ENCODE results near the gene C17orf107. TPM values are rescaled to one million over a fixed set of nuclear protein-coding genes. Genes with fewer than 3 reads are reported as not detected.
A peak's percentile ranks its signal among the peaks of the same experiment; 100 is the strongest.

The C17orf107 gene
- total RNA-seq, 1 donor from 2014 or later: 1.8 TPM

DNA sequence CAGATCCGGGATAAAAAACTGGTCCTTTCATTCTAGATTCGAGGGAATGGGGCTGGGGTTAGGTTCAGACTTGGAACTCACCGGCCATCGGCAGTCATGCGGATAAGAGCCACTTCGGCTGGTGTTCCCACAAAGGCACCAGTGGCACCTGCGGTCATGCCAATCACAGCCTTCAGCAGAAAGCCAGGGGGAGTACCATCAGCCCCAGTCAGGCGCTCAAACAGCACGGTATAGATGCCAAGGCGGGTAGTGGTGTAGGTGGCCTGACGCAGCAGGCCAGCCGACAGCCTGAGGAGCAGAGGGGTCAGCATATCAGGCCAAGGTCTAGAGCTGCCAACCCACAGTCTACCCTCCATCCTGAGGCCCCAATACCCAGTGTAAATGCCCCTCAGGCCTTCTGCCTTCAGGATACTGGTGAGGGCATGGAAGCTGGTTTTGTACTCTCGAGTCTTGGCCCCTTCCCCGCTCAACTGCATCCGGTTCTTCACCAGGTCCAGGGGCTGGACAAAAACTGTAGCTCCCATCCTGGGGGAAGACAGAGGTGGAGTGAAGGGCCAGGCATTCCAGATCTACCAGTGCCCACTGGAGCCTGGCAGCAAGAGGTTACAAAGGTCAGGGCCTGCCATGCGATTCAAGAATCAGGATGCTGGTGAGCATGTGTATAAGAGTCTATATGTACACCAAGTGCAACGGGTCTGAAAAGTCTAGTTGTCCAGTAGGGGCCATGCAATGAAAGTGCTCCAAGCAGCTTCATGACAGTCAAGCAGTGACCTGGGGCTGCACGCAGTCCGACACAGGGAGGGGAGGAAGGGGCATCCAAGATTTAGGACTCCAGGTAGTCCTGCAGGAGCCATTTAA lies 39.6 kb downstream of the C17orf107 start:
- H3K36me3 Mint-ChIP-seq (ENCODE audit: low read depth): peaks cover 6% of the 10 kb centered on the region
- peak overlapping the region; percentile 88 for H3K4me3 Mint-ChIP-seq (ENCODE audit: unreplicated experiment)
- DNase-seq (ENCODE audit: low spot score): no peak
- H3K9me3 Mint-ChIP-seq (ENCODE audit: low read depth): no peaks in the 10 kb centered on the region
- peaks cover 50% of the 10 kb centered on the region for H3K4me1 Mint-ChIP-seq (ENCODE audit: low read depth)
- TF ChIP-seq, protein P1, sequence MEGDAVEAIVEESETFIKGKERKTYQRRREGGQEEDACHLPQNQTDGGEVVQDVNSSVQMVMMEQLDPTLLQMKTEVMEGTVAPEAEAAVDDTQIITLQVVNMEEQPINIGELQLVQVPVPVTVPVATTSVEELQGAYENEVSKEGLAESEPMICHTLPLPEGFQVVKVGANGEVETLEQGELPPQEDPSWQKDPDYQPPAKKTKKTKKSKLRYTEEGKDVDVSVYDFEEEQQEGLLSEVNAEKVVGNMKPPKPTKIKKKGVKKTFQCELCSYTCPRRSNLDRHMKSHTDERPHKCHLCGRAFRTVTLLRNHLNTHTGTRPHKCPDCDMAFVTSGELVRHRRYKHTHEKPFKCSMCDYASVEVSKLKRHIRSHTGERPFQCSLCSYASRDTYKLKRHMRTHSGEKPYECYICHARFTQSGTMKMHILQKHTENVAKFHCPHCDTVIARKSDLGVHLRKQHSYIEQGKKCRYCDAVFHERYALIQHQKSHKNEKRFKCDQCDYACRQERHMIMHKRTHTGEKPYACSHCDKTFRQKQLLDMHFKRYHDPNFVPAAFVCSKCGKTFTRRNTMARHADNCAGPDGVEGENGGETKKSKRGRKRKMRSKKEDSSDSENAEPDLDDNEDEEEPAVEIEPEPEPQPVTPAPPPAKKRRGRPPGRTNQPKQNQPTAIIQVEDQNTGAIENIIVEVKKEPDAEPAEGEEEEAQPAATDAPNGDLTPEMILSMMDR (IDR thresholded peaks at IDR 0.05): no peak
- H3K27ac Mint-ChIP-seq (ENCODE audit: unreplicated experiment): peak overlapping the region; percentile 79
- no peaks in the 10 kb centered on the region for H3K27me3 Mint-ChIP-seq (ENCODE audit: low read depth)

DNA sequence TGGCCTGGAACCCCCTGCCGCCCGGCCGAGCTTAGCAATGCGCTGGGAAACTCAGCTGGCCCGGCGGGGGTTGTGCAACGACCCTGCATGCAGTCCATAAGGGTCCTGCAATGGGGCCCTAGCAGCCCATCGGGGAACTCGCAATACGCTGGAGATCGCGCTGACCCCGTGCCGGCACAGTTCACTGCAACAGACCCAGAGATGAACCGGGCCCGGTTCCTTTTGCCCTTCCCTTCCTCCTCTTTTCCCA lies 40.1 kb downstream of the C17orf107 start:
- no peak for DNase-seq (ENCODE audit: low spot score)
- Mint-ChIP-seq H3K27ac (ENCODE audit: unreplicated experiment) (peak overlapping the region; percentile 79), H3K4me1 (ENCODE audit: low read depth) (peaks cover 50% of the 10 kb centered on the region), H3K36me3 (ENCODE audit: low read depth) (peaks cover 6% of the 10 kb centered on the region), H3K9me3 (ENCODE audit: low read depth) (no peaks in the 10 kb centered on the region), H3K4me3 (ENCODE audit: unreplicated experiment) (peak overlapping the region; percentile 88), H3K27me3 (ENCODE audit: low read depth) (no peaks in the 10 kb centered on the region)
- TF ChIP-seq, protein P1 (IDR thresholded peaks at IDR 0.05): peak; percentile 8

DNA sequence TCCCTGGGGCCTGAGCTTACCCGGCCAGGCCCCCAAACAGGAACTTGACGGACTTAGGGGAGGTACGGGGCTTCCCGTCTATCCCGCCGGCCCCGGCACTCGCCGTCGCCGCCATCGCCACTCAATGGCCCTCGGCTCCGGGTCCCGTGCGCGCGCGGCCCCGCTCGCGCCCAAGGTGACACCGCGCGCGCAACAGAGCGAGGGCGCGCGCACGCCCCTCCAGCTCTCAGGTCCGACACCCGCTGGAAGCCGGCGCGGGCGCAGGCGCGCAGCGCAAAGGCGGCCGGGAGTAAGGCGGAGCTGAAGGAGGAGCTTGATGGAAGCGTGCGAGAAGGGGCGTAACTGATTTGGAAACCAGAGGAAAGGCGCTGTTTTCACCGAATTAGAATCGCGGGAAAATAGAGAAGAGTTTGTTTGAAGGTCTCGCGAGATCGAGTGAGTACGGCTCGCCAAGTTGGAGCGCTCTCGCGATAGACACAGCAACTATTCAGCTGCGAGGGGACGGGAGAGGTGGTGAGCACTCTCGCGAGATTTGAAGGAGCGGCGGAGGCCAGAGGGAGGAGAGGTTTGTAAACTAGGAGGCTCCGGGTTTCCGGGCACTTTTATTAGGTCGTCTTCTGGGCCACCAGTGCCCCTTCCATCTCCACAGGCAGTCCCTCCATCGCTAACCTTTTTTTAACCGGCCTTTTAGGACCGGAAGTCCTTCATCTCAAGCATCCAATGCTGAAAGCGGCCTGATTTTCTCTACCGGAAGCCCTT lies 40.6 kb downstream of the C17orf107 start, which contains the start of the genes RNF167 and SLC25A11:
RNF167 (plus strand) TSS at position 473 of the 759 bp plus-strand sequence. CDS start 642 bp downstream, outside the sequence.
SLC25A11 (minus strand) TSS at position 251 of the 759 bp plus-strand sequence; CDS start at position 115, 136 bp downstream.
- no peaks in the 10 kb centered on the region for H3K9me3 Mint-ChIP-seq (ENCODE audit: low read depth)
- H3K4me3 Mint-ChIP-seq (ENCODE audit: unreplicated experiment): peak within 1 kb of the TSS; percentile 88
- TF ChIP-seq, protein P1 (IDR thresholded peaks at IDR 0.05): peak; percentile 6
- peak; percentile 98 for DNase-seq (ENCODE audit: low spot score)
- no peaks in the 10 kb centered on the region for H3K27me3 Mint-ChIP-seq (ENCODE audit: low read depth)
- peak within 1 kb of the TSS; percentile 98 for H3K27ac Mint-ChIP-seq (ENCODE audit: unreplicated experiment)
- H3K4me1 Mint-ChIP-seq (ENCODE audit: low read depth): peaks cover 52% of the 10 kb centered on the region
- peaks cover 6% of the 10 kb centered on the region for H3K36me3 Mint-ChIP-seq (ENCODE audit: low read depth)

DNA sequence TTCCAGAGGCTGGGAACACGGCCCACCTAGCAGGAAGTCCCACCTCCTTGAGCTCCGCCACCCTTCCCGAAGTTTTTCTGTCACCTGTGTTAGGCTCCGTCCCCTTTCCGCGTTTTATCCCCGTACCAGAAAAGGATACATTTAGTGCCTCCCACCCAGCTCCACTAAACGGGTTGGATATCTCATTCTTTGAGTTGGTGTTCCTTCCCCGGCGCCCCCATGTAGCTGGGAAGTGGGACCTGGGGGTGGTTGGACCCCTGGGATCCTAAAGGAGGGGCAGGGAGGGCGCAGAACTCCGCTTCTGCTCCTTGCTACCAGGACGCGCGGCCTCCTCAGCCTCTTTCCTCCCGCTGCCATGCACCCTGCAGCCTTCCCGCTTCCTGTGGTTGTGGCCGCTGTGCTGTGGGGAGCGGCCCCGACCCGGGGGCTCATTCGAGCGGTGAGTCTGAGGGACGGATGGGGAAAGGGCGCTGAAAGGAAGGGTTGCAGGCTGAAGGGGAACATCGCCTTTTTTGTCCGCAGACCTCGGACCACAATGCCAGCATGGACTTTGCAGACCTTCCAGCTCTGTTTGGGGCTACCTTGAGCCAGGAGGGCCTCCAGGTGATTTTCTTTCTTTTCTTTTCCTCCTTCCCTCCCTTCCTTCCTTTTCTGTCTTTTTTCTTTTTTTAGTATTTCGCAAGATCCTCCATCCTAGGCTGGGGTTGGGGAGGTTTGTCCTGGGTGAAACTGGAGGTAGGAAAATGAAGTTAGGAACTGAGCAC lies 41.4 kb downstream of the C17orf107 start:
- peaks cover 60% of the 10 kb centered on the region for H3K4me1 Mint-ChIP-seq (ENCODE audit: low read depth)
- TF ChIP-seq, protein P1 (IDR thresholded peaks at IDR 0.05): no peak
- DNase-seq (ENCODE audit: low spot score): no peak

DNA sequence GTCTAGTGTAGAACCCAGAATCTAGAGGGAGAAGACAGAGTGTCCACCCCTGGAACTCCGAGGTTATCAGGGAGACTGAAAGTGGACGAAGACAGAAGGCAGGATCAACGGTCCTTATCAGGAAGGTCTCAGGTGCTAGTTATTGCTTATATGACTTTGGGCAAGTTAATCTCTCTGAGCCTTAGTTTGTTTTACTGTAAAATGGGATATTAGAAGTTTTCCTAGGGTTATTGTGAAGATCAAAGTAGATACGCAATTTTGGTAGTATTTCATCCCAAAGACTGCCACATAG lies 41.9 kb downstream of the C17orf107 start:
- Mint-ChIP-seq H3K4me3 (ENCODE audit: unreplicated experiment) (peak overlapping the region; percentile 88), H3K9me3 (ENCODE audit: low read depth) (no peaks in the 10 kb centered on the region), H3K27me3 (ENCODE audit: low read depth) (no peaks in the 10 kb centered on the region), H3K4me1 (ENCODE audit: low read depth) (peaks cover 65% of the 10 kb centered on the region), H3K36me3 (ENCODE audit: low read depth) (peaks cover 16% of the 10 kb centered on the region), H3K27ac (ENCODE audit: unreplicated experiment) (peak overlapping the region; percentile 98)
- DNase-seq (ENCODE audit: low spot score): no peak
- TF ChIP-seq, protein P1 (IDR thresholded peaks at IDR 0.05): no peak

More for the DNA sequence above, 41.4 kb downstream of the C17orf107 start:
- Mint-ChIP-seq H3K36me3 (ENCODE audit: low read depth) (peaks cover 14% of the 10 kb centered on the region), H3K9me3 (ENCODE audit: low read depth) (no peaks in the 10 kb centered on the region), H3K4me3 (ENCODE audit: unreplicated experiment) (peak overlapping the region; percentile 88), H3K27ac (ENCODE audit: unreplicated experiment) (peak overlapping the region; percentile 98), H3K27me3 (ENCODE audit: low read depth) (no peaks in the 10 kb centered on the region)
